Mucosa of rectum (tissue), 2 donors: ENCODE data around the gene MACROD2.

ENCODE experiments used
- H3K27ac ChIP-seq, 2 donors: one replicate each; pipeline ENCODE4 v1.7.0; 2013; ENCODE audit warnings: inconsistent platforms in 2 of 2, low read depth in 2 of 2, low read length in 2 of 2
- H3K27me3 ChIP-seq, 2 donors: one replicate each; pipeline ENCODE4 v1.7.0; 2013; ENCODE audit warnings: low read length in 2 of 2; ENCODE audit not compliant: control insufficient read depth in 2 of 2, insufficient read depth in 2 of 2
- H3K36me3 ChIP-seq, 2 donors: one replicate each; pipeline ENCODE4 v1.7.0; 2013; ENCODE audit warnings: low read length in 2 of 2; ENCODE audit not compliant: control insufficient read depth in 2 of 2, insufficient read depth in 2 of 2
- H3K4me1 ChIP-seq, 2 donors: one replicate each; pipeline ENCODE4 v1.7.0; 2013; ENCODE audit warnings: low read length in 2 of 2, mild to moderate bottlenecking in 1 of 2; ENCODE audit not compliant: control insufficient read depth in 2 of 2, insufficient read depth in 2 of 2
- H3K4me3 ChIP-seq, 2 donors: one replicate each; pipeline ENCODE4 v1.7.0; 2013; ENCODE audit warnings: low read length in 2 of 2
- H3K9ac ChIP-seq, 2 donors: one replicate each; pipeline ENCODE4 v1.7.0; 2013; ENCODE audit warnings: low read length in 2 of 2, low read depth in 1 of 2, mild to moderate bottlenecking in 1 of 2
- H3K9me3 ChIP-seq, 2 donors: one replicate each; pipeline ENCODE4 v1.7.0; 2013; ENCODE audit warnings: low read length in 2 of 2; ENCODE audit not compliant: control insufficient read depth in 2 of 2
- donor health status: healthy.
- donor health status: Normal muscosa, but diverticular disease.

The MACROD2 gene

GRCh38 chr20:14698125-14698524 is 702.8 kb downstream of the MACROD2 start:
- Histone ChIP-seq H3K9me3 (no peaks in the 10 kb centered on the region), H3K9ac (no peak overlapping the region), H3K36me3 (no peaks in the 10 kb centered on the region), H3K27me3 (no peaks in the 10 kb centered on the region), H3K4me3 (no peak overlapping the region), H3K27ac (no peak overlapping the region), H3K4me1 (peaks cover 11 to 13% of the 10 kb centered on the region in 2 donors)

- Histone ChIP-seq H3K9me3 (no peaks in the 10 kb centered on the region), H3K36me3 (no peaks in the 10 kb centered on the region), H3K27ac (no peak overlapping the region), H3K27me3 (no peaks in the 10 kb centered on the region), H3K4me3 (no peak overlapping the region), H3K9ac (no peak overlapping the region), H3K4me1 (peaks cover 11 to 13% of the 10 kb centered on the region in 2 donors)
Measured at GRCh38 chr20:14698605-14699373, 703.5 kb downstream of the MACROD2 start.

- H3K27ac ChIP-seq, result peak overlapping the region; percentile 34 to 59
- no peaks in the 10 kb centered on the region for H3K9me3 ChIP-seq
- H3K36me3 ChIP-seq, result no peaks in the 10 kb centered on the region
- H3K4me3 ChIP-seq, result no peak overlapping the region
- no peaks in the 10 kb centered on the region for H3K27me3 ChIP-seq
- H3K9ac ChIP-seq, result no peak overlapping the region
- H3K4me1 ChIP-seq, result peaks cover 11 to 13% of the 10 kb centered on the region in 2 donors
Measured at GRCh38 chr20:14700639-14700960, 705.3 kb downstream of the MACROD2 start.

- peak overlapping the region; percentile 34 to 59 for H3K27ac ChIP-seq
- H3K36me3 ChIP-seq, result no peaks in the 10 kb centered on the region
- no peaks in the 10 kb centered on the region for H3K27me3 ChIP-seq
- no peaks in the 10 kb centered on the region for H3K9me3 ChIP-seq
- H3K4me3 ChIP-seq, result no peak overlapping the region
- H3K9ac ChIP-seq, result no peak overlapping the region
- H3K4me1 ChIP-seq, result peaks cover 11 to 13% of the 10 kb centered on the region in 2 donors
Measured at GRCh38 chr20:14701326-14701725, 706.0 kb downstream of the MACROD2 start.

- Histone ChIP-seq H3K4me3 (no peak overlapping the region), H3K27me3 (no peaks in the 10 kb centered on the region), H3K9ac (no peak overlapping the region), H3K4me1 (peaks cover 8% of the 10 kb centered on the region in 2 donors), H3K9me3 (no peaks in the 10 kb centered on the region), H3K36me3 (no peaks in the 10 kb centered on the region), H3K27ac (no peak overlapping the region)
Measured at GRCh38 chr20:14706555-14706954, 711.2 kb downstream of the MACROD2 start.

- H3K9me3 ChIP-seq, result no peaks in the 10 kb centered on the region
- H3K27me3 ChIP-seq, result no peaks in the 10 kb centered on the region
- peaks cover 8% of the 10 kb centered on the region in 2 donors for H3K4me1 ChIP-seq
- no peaks in the 10 kb centered on the region for H3K36me3 ChIP-seq
- H3K9ac ChIP-seq, result no peak overlapping the region
- H3K4me3 ChIP-seq, result no peak overlapping the region
- H3K27ac ChIP-seq, result no peak overlapping the region
Measured at GRCh38 chr20:14707026-14707680, 711.8 kb downstream of the MACROD2 start.

- Histone ChIP-seq H3K27ac (no peak overlapping the region), H3K4me1 (peaks cover 8% of the 10 kb centered on the region in 2 donors), H3K9me3 (no peaks in the 10 kb centered on the region), H3K9ac (no peak overlapping the region), H3K4me3 (no peak overlapping the region), H3K36me3 (no peaks in the 10 kb centered on the region), H3K27me3 (no peaks in the 10 kb centered on the region)
Measured at GRCh38 chr20:14707865-14708596, 712.7 kb downstream of the MACROD2 start.

GRCh38 chr20:14709439-14709838 is 714.1 kb downstream of the MACROD2 start:
- H3K27ac ChIP-seq, result no peak overlapping the region
- no peak overlapping the region for H3K9ac ChIP-seq
- no peak overlapping the region for H3K4me3 ChIP-seq
- H3K9me3 ChIP-seq, result no peaks in the 10 kb centered on the region
- peaks cover 8% of the 10 kb centered on the region in 2 donors for H3K4me1 ChIP-seq
- H3K36me3 ChIP-seq, result no peaks in the 10 kb centered on the region
- H3K27me3 ChIP-seq, result no peaks in the 10 kb centered on the region

GRCh38 chr20:14710951-14711350 is 715.6 kb downstream of the MACROD2 start:
- Histone ChIP-seq H3K36me3 (no peaks in the 10 kb centered on the region), H3K4me3 (no peak overlapping the region), H3K9ac (no peak overlapping the region), H3K27me3 (no peaks in the 10 kb centered on the region), H3K9me3 (no peaks in the 10 kb centered on the region), H3K27ac (no peak overlapping the region), H3K4me1 (peaks cover 8% of the 10 kb centered on the region in 2 donors)

DNA sequence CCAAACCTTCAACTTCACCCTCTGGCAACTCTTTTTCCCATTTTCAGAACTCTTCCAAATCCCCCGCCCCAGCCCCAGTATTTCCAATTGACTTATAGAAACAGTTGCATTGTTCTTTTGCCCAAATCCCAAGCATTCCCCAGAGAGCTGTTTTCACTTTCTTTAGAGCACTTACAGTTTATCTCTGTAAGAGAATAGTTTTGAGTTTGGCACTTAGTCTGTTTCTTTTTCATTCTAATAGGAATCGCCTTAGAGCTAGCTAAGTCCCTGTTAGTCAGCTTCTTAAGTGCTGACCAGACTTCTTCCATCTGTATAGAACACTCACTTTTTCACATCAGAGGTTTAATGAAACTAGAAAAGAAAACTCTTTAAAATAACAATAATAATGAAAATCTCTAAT is 716.3 kb downstream of the MACROD2 start:
- Histone ChIP-seq H3K4me3 (no peak overlapping the region), H3K27ac (no peak overlapping the region), H3K9ac (no peak overlapping the region), H3K27me3 (no peaks in the 10 kb centered on the region), H3K36me3 (no peaks in the 10 kb centered on the region), H3K4me1 (peaks cover 8% of the 10 kb centered on the region in 2 donors), H3K9me3 (no peaks in the 10 kb centered on the region)
